OCI-M1 (cell line): ENCODE measurements around the gene CFAP251.
"Not testable (repeated sequence)": the region's sequence is repeated elsewhere in the genome, so short reads cannot be mapped to it uniquely, and the experiment has no call there.

ENCODE experiments used
- DNase-seq: peaks from one replicate; lab custom pipeline; 2025; lab: John Stamatoyannopoulos, UW

Gene CFAP251

DNA sequence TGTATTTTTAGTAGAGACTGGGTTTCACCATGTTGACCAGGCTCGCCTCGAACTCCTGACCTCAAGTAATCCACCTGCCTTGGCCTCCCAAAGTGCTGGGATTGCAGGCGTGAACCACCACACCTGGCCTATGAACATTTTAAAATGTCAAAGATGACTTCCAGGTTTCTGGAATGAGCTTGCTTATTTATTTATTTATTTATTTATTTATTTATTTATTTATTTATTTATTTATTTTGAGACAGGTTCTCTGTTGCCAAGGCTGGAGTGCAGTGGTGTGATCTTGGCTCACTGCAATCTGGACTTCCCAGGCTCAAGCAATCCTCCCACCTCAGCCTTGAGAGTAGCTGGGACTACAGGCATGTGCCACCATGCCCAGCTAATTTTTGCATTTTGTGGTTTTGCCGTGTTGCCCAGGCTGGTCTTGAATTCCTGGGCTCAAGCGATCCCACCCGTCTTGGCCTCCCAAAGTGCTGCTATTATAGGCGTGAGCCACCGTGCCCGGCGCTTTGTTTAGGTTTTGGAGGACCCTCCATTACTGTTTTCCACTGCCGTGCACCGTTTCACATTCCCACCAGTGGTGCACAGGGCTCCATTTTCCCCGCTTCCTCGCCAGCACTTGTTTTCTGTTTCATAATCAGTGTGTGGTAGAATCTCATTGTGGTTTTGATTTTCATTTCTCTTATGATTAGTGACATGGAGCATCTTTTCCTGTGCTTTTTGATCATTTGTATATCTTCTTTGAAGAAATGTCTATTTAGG lies 6.4 kb upstream of the CFAP251 start:
- DNase-seq: no peak

DNA sequence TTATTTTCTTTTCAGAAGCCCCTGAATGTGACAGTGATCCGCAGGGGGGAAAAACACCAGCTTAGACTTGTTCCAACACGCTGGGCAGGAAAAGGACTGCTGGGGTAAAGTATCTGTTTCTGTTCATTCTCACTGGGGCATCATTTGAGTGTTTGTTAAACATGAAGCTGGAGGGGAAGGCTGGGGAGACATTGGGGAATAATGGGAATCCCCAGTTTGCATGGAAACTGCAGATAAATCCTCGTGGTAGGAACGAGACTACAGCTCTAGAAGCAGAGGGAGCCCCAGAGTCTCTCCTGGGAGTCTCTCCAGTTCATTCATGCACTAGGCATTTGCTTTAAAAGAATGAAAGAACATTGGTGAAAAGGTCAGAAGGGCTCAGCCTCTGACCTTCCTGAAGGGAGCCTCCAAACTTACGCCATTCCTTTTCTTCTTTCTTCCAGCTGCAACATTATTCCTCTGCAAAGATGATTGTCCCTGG lies 2.5 kb upstream of the CFAP251 start:
- DNase-seq: no peak

DNA sequence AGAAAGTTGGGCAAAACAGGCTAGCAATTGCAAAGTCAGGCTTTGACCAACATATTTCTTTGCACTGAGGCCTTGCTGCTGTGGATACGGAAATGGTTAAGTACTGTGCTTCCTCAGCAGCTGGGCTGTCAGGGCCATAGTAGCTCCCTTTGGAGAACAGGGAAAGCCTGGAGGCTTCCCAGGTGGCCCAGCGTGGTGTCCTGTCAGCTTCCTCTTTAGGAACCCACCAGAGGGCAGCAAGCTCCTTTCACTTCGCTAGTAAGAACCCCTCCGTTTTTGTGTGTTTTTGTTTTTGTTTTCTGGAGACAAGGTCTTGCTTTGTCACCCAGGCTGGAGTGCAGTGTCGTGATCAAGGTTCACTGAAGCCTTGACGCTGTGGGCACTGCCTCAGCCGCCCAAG lies 1.7 kb upstream of the CFAP251 start:
- DNase-seq: peak; percentile 13

DNA sequence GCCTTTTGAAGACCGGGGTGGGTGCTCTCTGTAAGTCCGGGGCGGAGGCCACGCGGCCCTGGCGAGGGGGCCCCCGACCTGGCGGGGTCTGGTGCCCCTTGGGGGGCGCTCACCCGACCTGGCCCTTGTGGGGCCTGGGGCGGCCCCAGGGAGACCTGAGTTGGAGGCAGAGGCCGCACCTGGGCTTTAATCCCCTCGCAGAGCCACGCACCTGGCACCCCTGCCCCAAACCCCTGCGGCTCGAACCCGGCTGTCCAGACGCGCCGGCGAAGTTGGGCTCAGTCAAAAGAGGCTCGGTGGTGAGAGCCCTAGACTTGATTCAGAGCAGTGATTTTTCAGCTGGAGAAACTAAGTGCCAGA lies 267 bp downstream of the CFAP251 start:
- no peak for DNase-seq

DNA sequence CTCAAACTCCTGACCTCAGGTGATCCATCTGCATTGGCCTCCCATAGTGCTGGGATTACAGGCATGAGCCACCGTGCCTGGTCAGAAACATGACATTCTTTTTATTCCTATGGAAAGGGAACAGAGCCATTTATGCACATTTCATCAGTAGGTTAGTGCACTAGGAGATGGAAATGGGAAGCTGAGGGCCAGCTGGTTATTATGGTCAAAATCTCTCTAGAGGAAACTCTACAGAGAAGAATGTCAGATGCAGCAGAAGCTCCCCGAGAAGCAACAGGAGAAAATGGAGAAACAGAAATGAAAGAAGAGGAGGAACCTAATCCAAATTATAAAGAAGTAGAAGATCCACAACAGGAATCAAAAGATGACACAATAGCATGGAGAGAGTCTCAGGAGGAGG lies 2.7 kb downstream of the CFAP251 start:
- peak; percentile 26 for DNase-seq

DNA sequence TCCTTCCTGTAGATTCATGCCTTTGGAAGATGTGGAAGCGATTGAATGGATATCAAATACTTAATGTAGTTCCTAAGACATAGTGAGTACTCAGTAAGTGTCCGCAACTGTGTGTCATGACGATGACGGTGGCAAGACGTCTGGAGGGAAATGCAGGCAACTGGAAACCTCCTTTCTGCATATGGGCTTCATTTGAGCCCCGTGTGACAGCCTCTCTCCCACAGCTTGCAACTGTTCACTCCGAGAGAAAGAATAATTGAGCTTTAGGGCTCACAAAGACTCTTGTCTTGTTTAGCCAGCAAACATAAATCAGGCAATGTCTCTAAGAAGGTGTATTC lies 6.9 kb downstream of the CFAP251 start:
- DNase-seq: no peak

DNA sequence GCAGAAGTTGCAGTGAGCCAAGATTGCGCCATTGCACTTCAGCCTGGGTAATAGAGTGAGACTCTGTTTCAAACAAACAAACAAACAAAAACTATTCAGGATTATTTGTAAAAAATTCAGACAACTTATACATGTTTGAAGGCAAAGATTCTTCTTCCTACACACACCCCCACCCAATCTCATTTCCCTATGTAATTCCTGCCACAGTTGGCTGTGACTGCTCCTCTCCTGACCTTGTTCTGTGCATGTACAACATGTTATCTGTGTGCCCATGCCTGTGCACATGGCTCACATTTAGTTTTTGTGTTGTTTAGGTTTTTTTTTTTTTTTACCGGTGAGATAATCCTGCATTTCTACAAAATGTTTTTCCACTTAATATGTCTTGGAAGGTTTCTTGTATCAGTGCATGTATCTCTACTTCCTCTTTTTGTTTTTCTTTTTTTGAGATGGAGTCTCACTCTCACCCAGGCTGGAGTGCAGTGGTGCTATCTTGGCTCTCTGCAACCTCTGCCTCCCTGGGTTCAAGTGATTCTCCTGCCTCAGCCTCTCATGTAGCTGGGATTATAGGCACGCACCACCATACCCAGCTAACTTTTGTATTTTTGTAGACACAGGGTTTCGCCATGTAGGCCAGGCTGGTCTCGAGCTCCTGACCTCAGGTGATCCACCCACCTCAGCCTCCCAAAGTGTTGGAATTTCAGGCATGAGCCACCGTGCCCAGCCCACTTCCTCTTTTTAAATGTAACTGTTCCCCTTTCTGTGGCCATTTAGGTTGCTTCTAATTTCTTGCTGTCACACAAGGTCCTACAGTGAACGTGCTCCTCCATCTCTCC lies 8.7 kb downstream of the CFAP251 start:
- DNase-seq: peak; percentile 88

DNA sequence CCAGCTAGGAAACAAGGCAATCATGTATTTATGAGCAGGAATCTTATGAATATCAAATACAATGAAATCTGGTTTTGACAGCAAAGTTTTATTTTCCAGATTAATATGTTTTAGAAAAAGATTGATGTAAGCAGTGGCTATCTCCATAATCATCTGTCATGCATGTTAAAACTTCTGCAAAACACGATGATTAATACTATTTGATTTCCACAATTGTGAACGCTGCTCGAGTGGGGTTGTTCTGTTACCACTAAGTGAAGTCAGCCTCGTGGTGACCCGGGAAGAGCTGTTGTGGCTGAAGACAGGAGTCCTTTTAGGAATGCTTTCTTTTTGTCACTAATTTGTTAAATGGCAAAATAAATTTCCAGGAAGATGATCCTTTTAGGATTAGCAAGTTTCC lies 9.4 kb downstream of the CFAP251 start:
- DNase-seq: no peak

DNA sequence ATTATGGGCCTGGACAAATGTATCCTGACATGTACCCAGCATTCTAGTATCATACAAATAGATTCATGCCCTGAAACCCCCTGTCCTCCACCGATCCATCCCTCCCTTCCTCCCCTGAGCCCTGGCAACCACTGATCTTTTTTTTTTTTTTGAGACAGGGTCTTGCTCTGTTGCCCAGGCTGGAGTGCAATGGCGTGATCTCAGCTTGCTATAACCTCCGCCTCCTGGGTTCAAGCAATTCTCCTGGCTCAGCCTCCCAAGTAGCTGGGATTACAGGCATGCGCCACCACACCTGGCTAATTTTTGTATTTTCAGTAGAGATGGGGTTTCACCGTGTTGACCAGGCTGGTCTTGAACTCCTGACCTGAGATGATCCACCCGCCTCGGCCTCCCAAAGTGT lies 11.2 kb downstream of the CFAP251 start:
- not testable (repeated sequence) for DNase-seq

DNA sequence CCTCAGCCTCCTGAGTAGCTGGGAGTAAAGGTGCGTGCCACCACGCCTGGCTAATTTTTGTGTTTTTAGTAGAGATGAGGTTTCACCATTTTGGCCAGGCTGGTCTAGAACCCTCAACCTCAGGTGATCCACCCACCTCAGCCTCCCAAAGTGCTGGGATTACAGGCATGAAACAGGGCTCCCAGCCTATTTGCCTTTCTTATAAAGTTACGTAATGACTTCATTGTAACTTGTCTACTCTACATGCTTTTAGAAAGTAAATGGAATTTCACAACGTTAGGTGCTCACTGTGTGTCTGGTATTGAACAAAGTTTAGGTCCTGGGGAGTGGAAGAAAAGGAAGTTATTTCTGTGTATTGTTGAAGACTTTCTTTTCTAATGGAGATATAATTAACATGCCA lies 12.5 kb downstream of the CFAP251 start:
- DNase-seq: no peak

DNA sequence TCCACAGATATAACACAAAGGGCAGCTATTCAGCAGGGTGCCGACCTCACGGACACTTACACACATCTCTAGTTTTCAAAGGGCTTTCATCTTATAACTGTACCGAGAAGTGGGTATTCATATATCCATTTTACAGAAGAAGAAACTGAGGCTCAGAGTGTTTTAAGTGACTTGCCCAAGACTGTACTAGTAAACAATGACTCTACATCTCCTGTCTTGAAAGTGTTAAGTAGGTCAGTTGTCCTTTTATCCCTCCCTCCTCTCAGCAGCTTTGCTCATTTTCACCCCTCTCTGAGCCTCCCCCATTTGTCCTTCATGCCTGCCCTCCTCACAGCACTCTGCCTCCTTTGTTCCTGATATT lies 13.8 kb downstream of the CFAP251 start:
- no peak for DNase-seq

DNA sequence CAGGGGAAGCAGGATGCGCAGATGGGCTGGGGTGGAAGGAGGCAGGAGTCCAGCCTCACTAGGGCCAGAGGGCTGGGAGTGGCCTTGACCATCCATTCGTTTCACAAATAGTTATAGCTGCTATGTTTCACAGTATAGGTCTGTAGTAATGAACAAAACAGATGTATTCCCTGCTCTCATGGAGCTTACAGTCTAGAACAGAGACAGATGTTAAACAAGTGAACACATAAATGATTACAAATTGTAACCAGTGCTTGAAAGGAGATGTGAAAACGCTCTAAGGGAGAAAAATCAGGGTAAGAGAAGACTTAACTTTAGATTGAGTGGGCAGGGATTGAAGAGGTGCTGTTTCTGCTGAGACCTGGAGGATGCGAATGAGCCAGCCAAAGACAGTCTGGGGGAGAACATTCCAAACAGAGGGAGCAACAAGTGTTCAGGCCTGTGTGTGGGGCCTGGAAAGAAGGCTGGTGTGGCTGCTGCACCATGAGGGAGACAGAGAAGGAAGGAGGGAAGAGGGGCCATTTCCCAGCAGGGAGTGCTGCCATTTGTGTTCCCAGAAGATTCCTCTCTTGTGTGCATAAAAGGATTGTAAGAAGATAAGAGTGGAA lies 14.6 kb downstream of the CFAP251 start:
- DNase-seq: no peak

DNA sequence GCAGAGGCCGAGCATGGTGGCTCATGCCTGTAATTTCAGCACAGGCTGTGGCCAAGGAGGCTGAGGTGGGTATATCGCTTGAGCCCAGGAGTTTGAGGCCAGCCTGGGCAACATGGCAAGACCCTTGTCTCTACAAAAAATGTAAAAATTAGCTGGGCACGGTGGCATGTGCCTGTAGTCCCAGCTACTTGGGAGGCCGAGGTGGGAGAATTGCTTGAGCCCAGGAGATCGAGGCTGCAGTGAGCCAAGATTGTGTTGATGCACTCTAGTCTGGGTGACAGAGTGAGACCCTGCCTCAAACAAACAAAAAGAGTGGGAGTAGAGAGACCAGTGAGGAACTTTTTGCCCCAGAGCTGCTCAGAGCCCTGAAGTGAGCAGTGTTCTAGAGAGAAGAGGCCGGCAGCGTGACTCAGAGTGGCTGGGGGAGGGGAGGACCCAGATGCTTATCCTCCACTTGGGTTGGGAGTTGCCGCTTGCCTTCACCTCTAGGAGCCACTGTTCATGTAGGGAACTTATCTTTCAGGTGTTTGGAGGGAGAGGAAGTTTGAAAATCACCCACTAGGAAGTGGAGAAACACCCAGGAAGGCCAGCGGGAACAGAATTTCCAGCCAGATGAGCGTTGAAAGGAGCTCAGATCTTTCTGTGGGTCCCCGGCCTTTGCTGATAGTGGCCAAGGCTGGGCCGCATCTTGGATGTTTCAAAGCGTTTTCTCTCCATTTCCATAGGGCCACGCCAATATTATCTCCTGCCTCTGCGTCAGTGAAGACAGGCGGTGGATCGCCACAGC lies 15.3 kb downstream of the CFAP251 start:
- DNase-seq: peak; percentile 80

DNA sequence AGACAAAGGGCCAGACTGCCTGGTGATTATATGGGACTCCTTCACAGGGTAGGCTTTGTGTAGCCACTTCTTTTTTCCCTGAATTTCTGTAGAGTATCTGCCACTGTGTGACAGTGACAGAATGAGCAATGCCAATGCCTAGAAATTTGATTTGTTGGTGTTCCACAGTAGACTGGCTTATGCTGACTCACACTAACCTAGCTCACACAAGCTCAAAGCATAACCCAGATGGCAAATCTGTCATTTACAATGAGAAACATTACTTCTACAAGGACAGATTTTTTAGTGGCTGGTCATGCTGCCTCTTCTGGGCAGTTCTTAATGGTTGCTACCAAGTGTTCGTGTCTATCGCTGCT lies 15.9 kb downstream of the CFAP251 start:
- DNase-seq: no peak

DNA sequence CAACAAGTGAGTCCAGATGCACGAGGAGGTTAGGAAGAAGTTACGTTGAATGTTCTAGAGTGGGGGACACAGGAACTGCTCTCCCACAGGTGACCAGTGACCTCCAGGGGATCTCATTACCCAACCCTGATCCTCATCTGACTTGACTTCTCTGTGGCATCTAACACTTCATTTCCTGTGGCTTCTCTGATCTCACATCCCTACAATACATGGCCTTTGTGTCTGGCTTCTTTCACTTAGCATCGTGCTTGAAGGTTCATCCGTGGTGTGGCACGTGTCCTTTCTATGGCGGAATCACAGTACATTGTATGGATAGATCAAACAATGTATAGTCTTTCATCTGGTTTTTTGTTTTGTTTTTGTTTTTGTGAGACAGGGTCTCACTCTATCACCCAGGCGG lies 19.3 kb downstream of the CFAP251 start:
- no peak for DNase-seq

DNA sequence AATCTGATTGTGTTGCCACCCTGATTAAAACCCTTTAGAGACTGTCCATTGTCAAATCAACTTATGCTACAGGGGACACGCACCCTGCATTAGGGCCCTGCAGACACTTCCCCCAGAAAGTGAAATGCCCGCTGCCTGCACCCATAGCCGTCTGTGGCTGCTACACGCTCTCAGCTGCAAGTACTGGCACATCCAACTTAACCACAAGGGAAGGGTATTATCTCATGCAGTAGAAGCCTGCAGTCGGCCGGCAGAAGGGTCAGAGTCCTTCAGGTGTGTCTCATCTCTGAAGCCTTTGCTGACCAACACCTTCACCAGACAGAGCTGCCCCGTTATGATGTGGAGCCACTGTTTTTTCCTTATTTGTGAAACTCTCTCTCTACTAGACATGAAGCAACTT lies 20.8 kb downstream of the CFAP251 start:
- DNase-seq: no peak

DNA sequence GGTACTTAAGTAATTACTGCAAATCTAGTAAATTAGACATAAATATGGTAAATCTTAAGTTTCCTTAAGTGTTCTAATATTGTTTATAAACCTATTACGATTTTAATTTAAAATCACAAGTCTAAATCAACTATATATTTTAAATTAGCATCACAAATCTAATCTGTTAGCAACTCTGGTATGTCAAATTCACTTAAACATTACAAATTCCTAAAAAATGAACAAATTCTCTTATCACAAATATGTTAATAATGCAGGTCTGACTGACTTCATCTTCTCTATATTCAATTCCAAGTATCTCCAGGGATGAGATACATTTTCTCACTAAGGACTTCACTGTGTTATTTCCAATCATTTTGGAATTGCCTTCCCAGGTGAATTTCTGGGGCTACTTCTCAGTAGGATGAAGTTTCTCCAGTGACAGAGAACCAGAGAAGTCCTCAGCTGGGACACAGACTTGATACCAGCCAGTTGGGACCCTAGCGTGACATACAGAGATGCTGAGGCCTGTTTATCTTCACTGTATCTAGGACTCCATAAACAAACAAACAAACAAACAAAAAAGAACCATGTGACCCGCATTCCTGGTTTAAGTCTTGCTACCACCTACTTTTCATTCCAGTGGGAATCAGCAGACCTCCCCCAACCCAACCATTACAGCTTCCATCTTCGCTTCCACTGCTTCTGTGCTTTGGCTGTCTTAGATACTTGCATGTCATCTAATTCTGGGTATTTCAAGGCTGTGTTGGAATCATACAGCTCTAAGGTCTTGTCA lies 21.8 kb downstream of the CFAP251 start:
- DNase-seq: no peak

DNA sequence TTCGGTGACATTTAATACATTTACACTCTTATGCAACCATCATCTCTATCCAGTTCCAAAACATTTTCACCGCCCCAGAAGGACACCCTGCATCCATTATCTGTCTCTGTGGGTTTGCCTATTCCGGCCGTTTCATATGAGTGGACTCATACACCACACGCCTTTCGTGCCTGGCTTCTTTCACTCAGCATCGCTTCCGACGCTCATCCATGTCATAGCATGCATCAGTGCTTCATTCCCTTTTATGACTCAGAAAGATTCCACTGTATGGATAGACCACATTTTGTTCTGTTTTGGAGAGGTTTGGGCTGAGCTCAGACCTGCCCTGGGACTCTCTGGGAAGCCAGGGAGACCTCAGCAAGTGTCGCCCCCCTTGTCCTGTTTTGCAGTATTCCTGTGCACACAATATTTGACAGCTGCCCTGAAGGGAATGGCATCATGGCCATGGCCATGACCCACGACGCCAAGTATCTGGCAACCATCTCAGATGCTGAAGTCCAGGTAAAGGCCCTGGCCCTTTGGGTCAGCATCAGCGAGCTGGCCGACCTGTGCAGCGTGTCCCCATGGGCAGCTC lies 23.8 kb downstream of the CFAP251 start:
- DNase-seq: no peak

DNA sequence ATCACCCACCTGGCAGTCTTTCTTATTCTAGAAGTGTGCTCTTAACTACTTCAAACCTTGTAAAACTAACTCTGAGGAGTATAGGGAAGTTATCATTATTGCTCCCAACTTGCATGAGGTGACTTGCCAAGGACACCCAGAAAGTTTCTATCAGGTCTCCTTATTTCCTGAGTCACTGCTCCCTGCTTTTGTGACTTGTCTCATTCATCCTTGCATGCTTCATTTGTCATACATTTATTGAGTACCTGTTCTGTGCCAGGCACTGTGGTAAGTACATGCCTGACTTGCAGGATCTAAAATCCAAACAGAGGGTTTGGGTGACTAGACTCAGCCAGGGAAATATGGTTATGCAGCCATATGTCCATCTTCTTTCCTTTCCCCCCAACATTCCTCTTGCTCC lies 25.5 kb downstream of the CFAP251 start:
- no peak for DNase-seq

DNA sequence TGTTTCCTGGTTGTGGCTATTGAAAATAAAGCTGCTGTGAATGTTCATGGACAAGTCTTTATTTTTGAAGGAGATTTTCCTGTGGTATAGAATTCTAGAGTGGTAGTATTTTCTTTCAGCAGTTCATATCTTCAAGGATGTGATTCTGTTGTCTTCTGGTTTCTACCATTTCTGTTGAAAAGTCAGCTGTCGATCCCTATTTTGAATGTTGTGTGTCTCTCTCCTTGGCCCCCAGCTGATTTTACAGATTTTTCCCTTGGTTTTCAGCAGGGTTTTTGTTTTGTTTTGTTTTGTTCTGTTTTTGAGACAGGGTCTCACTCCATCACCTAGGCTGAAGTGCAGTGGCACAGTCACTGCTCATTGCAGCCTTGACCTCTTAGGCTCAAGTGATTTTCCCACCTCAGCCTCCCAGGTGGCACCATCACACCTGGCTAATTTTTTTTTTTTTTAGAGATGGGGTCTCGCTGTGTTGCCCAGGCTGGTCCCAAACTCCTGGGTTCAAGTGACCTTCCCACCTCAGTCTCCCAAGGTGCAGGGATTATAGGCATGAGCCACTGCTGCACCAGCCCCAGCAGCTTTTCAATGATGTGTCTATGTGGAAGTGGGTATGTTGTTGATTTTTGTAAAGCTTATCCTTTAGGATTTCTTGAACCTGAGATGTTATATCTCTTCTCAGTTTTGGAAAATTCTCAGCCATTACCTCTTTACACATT lies 28.1 kb downstream of the CFAP251 start:
- DNase-seq: no peak

DNA sequence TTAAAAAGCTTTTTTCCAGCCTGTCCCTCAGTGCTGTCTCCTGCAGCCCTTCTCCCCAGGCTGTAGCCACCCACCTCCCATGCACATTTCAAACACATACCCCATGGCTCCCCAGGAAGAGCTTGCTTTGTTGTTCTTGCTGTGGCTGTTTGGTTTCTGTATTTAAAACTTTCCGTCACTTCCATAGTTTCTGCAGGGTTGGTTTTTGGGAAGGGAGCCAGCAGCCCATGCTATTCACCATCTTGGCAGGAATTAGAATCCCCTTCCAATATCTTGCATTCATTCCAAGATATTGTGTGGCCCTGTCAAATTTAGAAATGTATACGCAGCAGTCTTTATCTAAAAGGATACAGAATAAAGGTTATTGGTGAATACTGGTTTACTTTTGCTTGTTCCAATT lies 29.6 kb downstream of the CFAP251 start:
- DNase-seq: no peak
